ENCODE measurements around the gene PSMG4.

Gene PSMG4

DNA sequence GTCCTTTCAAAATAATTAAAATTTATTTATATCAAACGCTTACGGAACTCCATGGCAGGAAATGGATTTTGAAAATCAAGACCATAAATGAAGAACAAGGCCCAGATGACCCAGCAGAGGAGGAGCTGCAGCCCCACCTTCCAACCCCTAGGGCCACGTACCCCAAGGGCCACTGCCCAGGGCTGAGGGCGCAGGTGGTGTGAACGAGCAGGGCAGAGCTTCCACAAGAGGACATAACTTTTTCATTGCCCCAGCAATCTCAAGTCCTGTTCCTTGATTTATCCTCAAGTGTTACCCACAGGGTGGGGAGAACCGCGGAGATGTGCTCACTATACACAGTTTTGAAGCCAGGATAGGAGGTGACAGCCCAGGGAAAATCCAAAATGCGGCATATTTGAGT is 42.8 kb downstream of the PSMG4 start:
- H3K4me3 Mint-ChIP-seq: no peak overlapping the region

GRCh38 chr6:3303795-3304411 is 45.2 kb downstream of the PSMG4 start:
- peaks cover 2 to 11% of the 10 kb centered on the region in 2 donors for H3K36me3 Mint-ChIP-seq

More for the DNA sequence above, 42.8 kb downstream of the PSMG4 start:
- Mint-ChIP-seq H3K4me1 (no peaks in the 10 kb centered on the region), H3K27ac (no peak overlapping the region), H3K9me3 (peaks cover 12 to 24% of the 10 kb centered on the region in 2 donors), H3K27me3 (peaks cover 24 to 50% of the 10 kb centered on the region in 2 donors), H3K36me3 (peaks cover 2 to 11% of the 10 kb centered on the region in 2 donors)
- ATAC-seq (replicated peaks) (no peak), DNase-seq (no peak)

DNA sequence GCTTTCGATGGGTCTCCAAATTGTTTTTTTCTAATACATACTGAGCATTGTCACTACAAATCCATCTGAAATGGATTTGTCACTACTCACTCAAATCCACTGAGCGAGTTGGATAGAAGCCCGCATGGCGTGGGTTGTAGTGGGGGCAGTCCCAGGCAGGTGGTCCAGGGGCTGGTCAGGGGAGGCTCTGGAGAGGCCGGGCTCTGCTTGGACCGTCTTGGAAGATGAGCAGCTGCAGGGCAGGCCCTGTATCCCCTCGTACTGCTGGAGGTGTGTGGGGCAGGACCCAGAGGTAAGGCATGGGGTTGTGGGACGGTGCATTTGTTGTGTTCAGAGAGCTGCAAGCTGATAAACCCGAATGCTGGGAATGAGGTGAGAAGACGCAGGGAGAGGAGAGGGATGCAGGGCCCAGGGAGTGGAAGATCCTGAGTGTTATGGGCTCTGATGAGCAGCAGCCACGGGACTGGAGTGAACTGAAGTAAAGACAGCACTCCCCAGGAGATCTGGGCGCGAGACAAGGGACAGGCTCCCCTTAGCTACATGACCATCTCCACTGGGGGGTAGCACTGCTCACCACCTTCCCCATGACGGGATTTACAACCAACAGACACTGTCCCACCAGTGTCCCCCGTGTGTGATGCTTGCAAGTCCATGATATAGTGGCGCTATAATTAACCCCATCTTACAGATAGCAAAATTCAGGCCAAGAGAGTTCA is 45.9 kb downstream of the PSMG4 start:
- no peaks in the 10 kb centered on the region for H3K4me1 Mint-ChIP-seq

More at GRCh38 chr6:3303795-3304411, 45.2 kb downstream of the PSMG4 start:
- ATAC-seq (replicated peaks) (no peak), DNase-seq (no peak)
- peaks cover 12 to 24% of the 10 kb centered on the region in 2 donors for H3K9me3 Mint-ChIP-seq
- H3K4me3 Mint-ChIP-seq: no peak overlapping the region
- no peaks in the 10 kb centered on the region for H3K4me1 Mint-ChIP-seq
- H3K27ac Mint-ChIP-seq: no peak overlapping the region
- peaks cover 24 to 34% of the 10 kb centered on the region in 2 donors for H3K27me3 Mint-ChIP-seq

GRCh38 chr6:3305216-3305565 is 46.4 kb downstream of the PSMG4 start:
- Mint-ChIP-seq H3K9me3 (peaks cover 12 to 24% of the 10 kb centered on the region in 2 donors), H3K4me1 (no peaks in the 10 kb centered on the region), H3K36me3 (peaks cover 2 to 11% of the 10 kb centered on the region in 2 donors), H3K27me3 (peaks cover 22 to 34% of the 10 kb centered on the region in 2 donors), H3K4me3 (no peak overlapping the region), H3K27ac (no peak overlapping the region)
- DNase-seq (no peak), ATAC-seq (replicated peaks) (no peak)

More for the DNA sequence above, 45.9 kb downstream of the PSMG4 start:
- Mint-ChIP-seq H3K9me3 (peaks cover 12 to 24% of the 10 kb centered on the region in 2 donors), H3K27me3 (peaks cover 24 to 34% of the 10 kb centered on the region in 2 donors), H3K27ac (no peak overlapping the region), H3K4me3 (no peak overlapping the region), H3K36me3 (peaks cover 2 to 11% of the 10 kb centered on the region in 2 donors)
- ATAC-seq (replicated peaks): no peak
- no peak for DNase-seq

- peaks cover 12 to 24% of the 10 kb centered on the region in 2 donors for H3K9me3 Mint-ChIP-seq
- no peaks in the 10 kb centered on the region for H3K4me1 Mint-ChIP-seq
- no peak overlapping the region for H3K4me3 Mint-ChIP-seq
- no peak overlapping the region for H3K27ac Mint-ChIP-seq
- no peak for DNase-seq
- H3K36me3 Mint-ChIP-seq: peaks cover 2 to 11% of the 10 kb centered on the region in 2 donors
- peaks cover 18 to 34% of the 10 kb centered on the region in 2 donors for H3K27me3 Mint-ChIP-seq
- no peak for ATAC-seq (replicated peaks)
Observed at GRCh38 chr6:3305831-3306230, 47.1 kb downstream of the PSMG4 start.

GRCh38 chr6:3306848-3307247 is 48.1 kb downstream of the PSMG4 start:
- H3K4me3 Mint-ChIP-seq: no peak overlapping the region
- peaks cover 18 to 34% of the 10 kb centered on the region in 2 donors for H3K27me3 Mint-ChIP-seq
- DNase-seq (no peak), ATAC-seq (replicated peaks) (no peak)
- peaks cover 12 to 24% of the 10 kb centered on the region in 2 donors for H3K9me3 Mint-ChIP-seq
- H3K4me1 Mint-ChIP-seq: no peaks in the 10 kb centered on the region
- H3K36me3 Mint-ChIP-seq: peaks cover 2 to 11% of the 10 kb centered on the region in 2 donors
- H3K27ac Mint-ChIP-seq: no peak overlapping the region

DNA sequence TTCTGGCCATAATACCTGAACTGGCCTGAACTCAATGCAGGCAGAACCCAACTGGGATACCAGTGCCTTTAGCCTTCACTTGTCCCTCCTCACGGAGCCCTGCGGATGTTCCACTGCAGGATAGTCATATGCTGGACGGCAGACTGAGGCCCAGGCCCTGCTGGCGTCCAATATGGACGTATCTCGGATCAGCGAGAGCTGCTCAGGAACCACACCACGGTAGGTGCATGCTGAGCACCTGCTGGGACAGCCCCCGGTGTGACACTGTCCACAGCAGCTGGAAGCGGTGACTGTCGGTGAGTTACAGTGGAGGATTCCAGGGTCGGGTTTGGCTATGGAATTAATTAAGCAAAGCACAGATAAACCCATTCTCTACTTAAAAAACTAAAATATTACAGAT is 48.7 kb downstream of the PSMG4 start:
- Mint-ChIP-seq H3K36me3 (peaks cover 0 to 11% of the 10 kb centered on the region in 2 donors), H3K4me1 (no peaks in the 10 kb centered on the region), H3K27ac (no peak overlapping the region), H3K9me3 (peaks cover 12 to 19% of the 10 kb centered on the region in 2 donors), H3K27me3 (peaks cover 18 to 28% of the 10 kb centered on the region in 2 donors), H3K4me3 (no peak overlapping the region)
- no peak for ATAC-seq (replicated peaks)
- DNase-seq: no peak

DNA sequence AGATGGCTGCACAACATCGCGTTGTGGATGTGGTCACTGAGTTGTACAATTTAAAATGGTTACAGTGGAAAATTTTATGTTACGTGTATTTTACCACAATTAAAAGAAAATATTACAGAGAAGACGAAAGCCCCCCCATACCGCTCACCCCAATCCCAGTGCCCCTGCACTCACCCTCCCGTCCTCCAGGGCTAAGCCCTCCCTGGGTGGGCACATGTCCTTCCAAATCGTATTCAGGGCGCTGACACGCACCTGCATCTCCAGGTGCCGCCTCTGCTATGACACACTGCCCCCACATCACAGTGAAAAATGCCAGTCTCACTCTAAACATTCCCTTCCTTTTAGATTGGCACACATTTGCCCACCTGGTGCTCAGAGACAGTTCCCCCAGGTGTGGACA is 49.4 kb downstream of the PSMG4 start:
- Mint-ChIP-seq H3K27me3 (peaks cover 18 to 21% of the 10 kb centered on the region in 2 donors), H3K9me3 (peaks cover 12% of the 10 kb centered on the region in 2 donors), H3K4me3 (no peak overlapping the region), H3K27ac (no peak overlapping the region), H3K4me1 (no peaks in the 10 kb centered on the region), H3K36me3 (peaks cover 0 to 11% of the 10 kb centered on the region in 2 donors)
- DNase-seq (no peak), ATAC-seq (replicated peaks) (no peak)

DNA sequence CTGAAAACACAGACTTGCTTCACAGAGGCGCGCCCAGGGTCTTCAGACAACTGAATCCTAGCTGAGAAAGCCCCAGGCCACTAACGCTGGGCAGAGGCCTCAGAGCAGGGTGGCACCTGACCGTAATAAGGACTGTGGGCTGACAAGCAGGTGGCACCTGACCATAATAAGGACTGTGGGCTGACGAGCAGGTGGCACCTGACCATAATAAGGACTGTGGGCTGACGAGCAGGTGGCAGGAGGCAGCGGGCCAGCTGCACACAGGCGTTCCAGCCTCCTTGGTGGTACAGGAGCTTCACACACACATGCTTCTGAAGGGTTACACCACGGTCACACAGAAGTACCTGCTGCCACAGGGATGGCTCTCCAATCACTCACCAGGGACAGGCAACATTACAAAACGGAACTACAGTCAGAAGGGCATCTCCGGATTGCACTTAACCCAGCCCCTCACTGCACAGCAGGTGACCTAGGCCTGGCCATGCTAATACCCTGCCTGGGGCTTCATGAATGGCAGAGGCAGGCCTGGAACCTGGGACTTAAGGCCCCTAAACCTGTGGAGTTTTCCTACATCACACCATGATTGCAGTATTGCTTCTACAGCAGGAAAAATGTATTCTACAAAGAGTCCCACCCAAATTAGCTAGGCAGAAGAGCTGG is 50.8 kb downstream of the PSMG4 start:
- ATAC-seq (replicated peaks): no peak
- Mint-ChIP-seq H3K36me3 (peaks cover 0 to 7% of the 10 kb centered on the region in 2 donors), H3K27ac (no peak overlapping the region), H3K4me1 (no peaks in the 10 kb centered on the region), H3K9me3 (peaks cover 8 to 9% of the 10 kb centered on the region in 2 donors), H3K27me3 (peaks cover 14% of the 10 kb centered on the region in 2 donors), H3K4me3 (no peak overlapping the region)
- no peak for DNase-seq

- no peaks in the 10 kb centered on the region for H3K4me1 Mint-ChIP-seq
- no peak overlapping the region for H3K4me3 Mint-ChIP-seq
- peaks cover 7 to 8% of the 10 kb centered on the region in 2 donors for H3K9me3 Mint-ChIP-seq
- DNase-seq (no peak), ATAC-seq (replicated peaks) (no peak)
- H3K36me3 Mint-ChIP-seq: peaks cover 0 to 7% of the 10 kb centered on the region in 2 donors
- H3K27ac Mint-ChIP-seq: no peak overlapping the region
- H3K27me3 Mint-ChIP-seq: peaks cover 10 to 15% of the 10 kb centered on the region in 2 donors
Observed at GRCh38 chr6:3310051-3310448, 51.3 kb downstream of the PSMG4 start.

DNA sequence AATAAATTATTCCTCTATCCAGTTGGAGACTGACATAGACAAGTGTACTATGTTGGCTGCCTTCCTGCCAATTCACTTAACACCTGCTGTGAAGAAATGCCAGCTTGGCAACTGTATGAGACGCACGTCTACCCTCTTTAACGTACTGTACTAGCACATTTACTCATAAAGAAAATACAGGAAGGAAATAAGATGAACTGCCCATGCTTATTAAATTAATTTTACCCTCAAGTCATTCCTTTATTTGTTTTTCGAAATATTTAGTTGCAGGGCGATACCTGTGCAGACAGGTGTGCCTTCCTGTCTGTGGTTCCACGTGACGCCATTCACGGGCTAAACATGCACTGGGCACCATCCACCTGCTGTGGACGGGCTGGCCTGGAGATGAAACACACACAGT is 52.0 kb downstream of the PSMG4 start:
- Mint-ChIP-seq H3K4me3 (no peak overlapping the region), H3K9me3 (peaks cover 2 to 4% of the 10 kb centered on the region in 2 donors), H3K27me3 (peaks cover 3 to 10% of the 10 kb centered on the region in 2 donors), H3K27ac (no peak overlapping the region), H3K4me1 (no peaks in the 10 kb centered on the region), H3K36me3 (peaks cover 0 to 5% of the 10 kb centered on the region in 2 donors)
- no peak for ATAC-seq (replicated peaks)
- DNase-seq: no peak

DNA sequence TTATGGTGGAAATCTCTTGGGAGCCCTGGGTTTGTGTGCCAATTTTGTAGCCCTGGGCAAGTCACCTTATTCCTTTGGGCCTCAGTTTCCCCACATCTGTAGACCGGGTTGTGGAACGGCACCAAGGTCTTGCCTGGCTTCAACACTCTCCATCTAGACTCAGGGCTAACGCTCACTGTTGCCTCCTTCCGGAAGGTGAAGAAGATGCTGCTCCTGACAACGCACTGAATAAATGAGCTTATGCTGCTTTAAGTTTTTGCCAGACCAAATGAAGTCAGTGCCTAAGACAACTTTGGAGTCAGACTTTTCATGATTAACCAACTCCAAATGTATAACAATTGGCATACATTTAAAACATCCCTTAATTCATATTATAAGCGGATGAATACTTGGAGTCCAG is 53.1 kb downstream of the PSMG4 start:
- H3K27me3 Mint-ChIP-seq: peaks cover 2 to 9% of the 10 kb centered on the region in 2 donors
- H3K36me3 Mint-ChIP-seq: no peaks in the 10 kb centered on the region
- no peaks in the 10 kb centered on the region for H3K9me3 Mint-ChIP-seq
- no peak overlapping the region for H3K27ac Mint-ChIP-seq
- DNase-seq (no peak), ATAC-seq (replicated peaks) (no peak)
- no peak overlapping the region for H3K4me3 Mint-ChIP-seq
- H3K4me1 Mint-ChIP-seq: no peaks in the 10 kb centered on the region

GRCh38 chr6:3312604-3313231 is 54.0 kb downstream of the PSMG4 start:
- peaks cover 9 to 18% of the 10 kb centered on the region in 2 donors for H3K27me3 Mint-ChIP-seq
- DNase-seq: no peak
- H3K36me3 Mint-ChIP-seq: no peaks in the 10 kb centered on the region
- ATAC-seq (replicated peaks): no peak
- H3K4me3 Mint-ChIP-seq: no peak overlapping the region
- no peaks in the 10 kb centered on the region for H3K4me1 Mint-ChIP-seq
- no peaks in the 10 kb centered on the region for H3K9me3 Mint-ChIP-seq
- H3K27ac Mint-ChIP-seq: no peak overlapping the region

- Mint-ChIP-seq H3K27ac (no peak overlapping the region), H3K4me3 (no peak overlapping the region), H3K36me3 (no peaks in the 10 kb centered on the region), H3K27me3 (peaks cover 24 to 33% of the 10 kb centered on the region in 2 donors), H3K4me1 (peaks cover 10% of the 10 kb centered on the region in 2 donors), H3K9me3 (no peaks in the 10 kb centered on the region)
- ATAC-seq (replicated peaks): no peak
- no peak for DNase-seq
Observed at GRCh38 chr6:3314176-3314575, 55.4 kb downstream of the PSMG4 start.
